Measurements from ENCODE around the gene QKI. TPM values are rescaled to one million over a fixed set of nuclear protein-coding genes. Genes with fewer than 3 reads are reported as not detected.

QKI gene
- total and polyA plus RNA-seq, 8 donors = 8.0 to 261 (median 32.2) TPM

GRCh38 chr6:163466839-163467390 is 52.4 kb downstream of the QKI start:
- no peaks in the 10 kb centered on the region for H3K27me3 ChIP-seq
- 91 to 95% (median 94%) methylated on average over 3 of the region's 3 CpGs for WGBS, 5 donors
- TF ChIP-seq EP300 (IDR thresholded peaks at IDR 0.05) = no peak
- TF ChIP-seq CTCF (IDR thresholded peaks at IDR 0.05) = no peak
- TF ChIP-seq POLR2A (IDR thresholded peaks at IDR 0.05) = no peak
- no peak for TF ChIP-seq POLR2AphosphoS5 (IDR thresholded peaks at IDR 0.05)

GRCh38 chr6:163468738-163469137 is 54.2 kb downstream of the QKI start:
- H3K4me1 ChIP-seq = peaks cover 0 to 26% (median 8%) of the 10 kb centered on the region in 4 donors
- intact Hi-C loops (cut with DNase I; ENCODE audit: low total_unique reads) = no loop called here

More at GRCh38 chr6:163466839-163467390, 52.4 kb downstream of the QKI start:
- Histone ChIP-seq H3K4me3 (no peak overlapping the region), H3K36me3 (peaks cover 0 to 10% (median 0%) of the 10 kb centered on the region in 4 donors), H3K9me3 (peaks cover 0 to 14% (median 6%) of the 10 kb centered on the region in 4 donors), H3K27ac (no peak overlapping the region), H3K4me1 (peaks cover 0 to 32% (median 10%) of the 10 kb centered on the region in 4 donors)
- intact Hi-C loops (cut with DNase I; ENCODE audit: low total_unique reads) = no loop called here
- DNase-seq = no peak

GRCh38 chr6:163469459-163469985 is 55.0 kb downstream of the QKI start:
- Histone ChIP-seq H3K9me3 (peaks cover 0 to 14% (median 6%) of the 10 kb centered on the region in 4 donors), H3K4me1 (peaks cover 0 to 29% (median 7%) of the 10 kb centered on the region in 4 donors), H3K36me3 (peaks cover 0 to 10% (median 0%) of the 10 kb centered on the region in 4 donors), H3K4me3 (no peak overlapping the region), H3K27ac (no peak overlapping the region), H3K27me3 (no peaks in the 10 kb centered on the region)
- no peak for DNase-seq
- no peak for TF ChIP-seq EP300 (IDR thresholded peaks at IDR 0.05)
- no peak for TF ChIP-seq POLR2A (IDR thresholded peaks at IDR 0.05)
- TF ChIP-seq POLR2AphosphoS5 (IDR thresholded peaks at IDR 0.05) = no peak
- no peak for TF ChIP-seq CTCF (IDR thresholded peaks at IDR 0.05)
- intact Hi-C loops (cut with DNase I; ENCODE audit: low total_unique reads) = no loop called here
- 85 to 99% (median 92%) methylated on average over 1 of the region's 1 CpG for WGBS, 5 donors

More at GRCh38 chr6:163468738-163469137, 54.2 kb downstream of the QKI start:
- peaks cover 0 to 10% (median 0%) of the 10 kb centered on the region in 4 donors for H3K36me3 ChIP-seq
- peaks cover 0 to 14% (median 6%) of the 10 kb centered on the region in 4 donors for H3K9me3 ChIP-seq
- H3K4me3 ChIP-seq = no peak overlapping the region
- TF ChIP-seq POLR2AphosphoS5 (IDR thresholded peaks at IDR 0.05) (no peak), CTCF (IDR thresholded peaks at IDR 0.05) (no peak), EP300 (IDR thresholded peaks at IDR 0.05) (no peak), POLR2A (IDR thresholded peaks at IDR 0.05) (no peak)
- H3K27ac ChIP-seq = no peak overlapping the region
- no peak for DNase-seq
- no peaks in the 10 kb centered on the region for H3K27me3 ChIP-seq
- WGBS, 5 donors = 69 to 79% (median 74%) methylated on average over 3 of the region's 3 CpGs

- H3K9me3 ChIP-seq = peaks cover 0 to 14% (median 6%) of the 10 kb centered on the region in 4 donors
- no peaks in the 10 kb centered on the region for H3K27me3 ChIP-seq
- TF ChIP-seq EP300 (IDR thresholded peaks at IDR 0.05) (no peak), POLR2AphosphoS5 (IDR thresholded peaks at IDR 0.05) (no peak), CTCF (IDR thresholded peaks at IDR 0.05) (no peak), POLR2A (IDR thresholded peaks at IDR 0.05) (no peak)
- no peak overlapping the region for H3K27ac ChIP-seq
- H3K4me3 ChIP-seq = no peak overlapping the region
- H3K4me1 ChIP-seq = peaks cover 0 to 29% (median 11%) of the 10 kb centered on the region in 4 donors
- intact Hi-C loops (cut with DNase I; ENCODE audit: low total_unique reads) = no loop called here
- no peak for DNase-seq
- H3K36me3 ChIP-seq = peaks cover 0 to 10% (median 0%) of the 10 kb centered on the region in 4 donors
These were observed 56.1 kb downstream of the QKI start for GRCh38 chr6:163470611-163471010.
